ENCODE measurements around the gene FAM163A. TPM values are rescaled to one million over a fixed set of nuclear protein-coding genes. Genes with fewer than 3 reads are reported as not detected.

FAM163A gene
- total and polyA plus RNA-seq, 7 donors = 0.04 to 0.52 (median 0.08) TPM; not detected in 2

- Histone ChIP-seq H3K4me1 (no peaks in the 10 kb centered on the region), H3K9me3 (no peaks in the 10 kb centered on the region), H3K27ac (no peak overlapping the region), H3K36me3 (ENCODE audit: insufficient read depth in 1 of 2, low read depth in 1 of 2) (no peaks in the 10 kb centered on the region), H3K4me3 (no peak overlapping the region), H3K27me3 (ENCODE audit: insufficient read depth in 3 of 3, low read length in 2 of 3) (peaks cover 0 to 1% (median 0%) of the 10 kb centered on the region in 3 donors)
- DNase-seq (no peak), ATAC-seq (no peak)
- WGBS, 3 donors = 37 to 47% (median 43%) methylated on average over 4 of the region's 4 CpGs
- intact Hi-C loops (cut with DNase I) = no loop called here
- TF ChIP-seq, protein P1, sequence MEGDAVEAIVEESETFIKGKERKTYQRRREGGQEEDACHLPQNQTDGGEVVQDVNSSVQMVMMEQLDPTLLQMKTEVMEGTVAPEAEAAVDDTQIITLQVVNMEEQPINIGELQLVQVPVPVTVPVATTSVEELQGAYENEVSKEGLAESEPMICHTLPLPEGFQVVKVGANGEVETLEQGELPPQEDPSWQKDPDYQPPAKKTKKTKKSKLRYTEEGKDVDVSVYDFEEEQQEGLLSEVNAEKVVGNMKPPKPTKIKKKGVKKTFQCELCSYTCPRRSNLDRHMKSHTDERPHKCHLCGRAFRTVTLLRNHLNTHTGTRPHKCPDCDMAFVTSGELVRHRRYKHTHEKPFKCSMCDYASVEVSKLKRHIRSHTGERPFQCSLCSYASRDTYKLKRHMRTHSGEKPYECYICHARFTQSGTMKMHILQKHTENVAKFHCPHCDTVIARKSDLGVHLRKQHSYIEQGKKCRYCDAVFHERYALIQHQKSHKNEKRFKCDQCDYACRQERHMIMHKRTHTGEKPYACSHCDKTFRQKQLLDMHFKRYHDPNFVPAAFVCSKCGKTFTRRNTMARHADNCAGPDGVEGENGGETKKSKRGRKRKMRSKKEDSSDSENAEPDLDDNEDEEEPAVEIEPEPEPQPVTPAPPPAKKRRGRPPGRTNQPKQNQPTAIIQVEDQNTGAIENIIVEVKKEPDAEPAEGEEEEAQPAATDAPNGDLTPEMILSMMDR (IDR thresholded peaks at IDR 0.05) = no peak
Observed at GRCh38 chr1:179794669-179795068, 51.6 kb downstream of the FAM163A start.

DNA sequence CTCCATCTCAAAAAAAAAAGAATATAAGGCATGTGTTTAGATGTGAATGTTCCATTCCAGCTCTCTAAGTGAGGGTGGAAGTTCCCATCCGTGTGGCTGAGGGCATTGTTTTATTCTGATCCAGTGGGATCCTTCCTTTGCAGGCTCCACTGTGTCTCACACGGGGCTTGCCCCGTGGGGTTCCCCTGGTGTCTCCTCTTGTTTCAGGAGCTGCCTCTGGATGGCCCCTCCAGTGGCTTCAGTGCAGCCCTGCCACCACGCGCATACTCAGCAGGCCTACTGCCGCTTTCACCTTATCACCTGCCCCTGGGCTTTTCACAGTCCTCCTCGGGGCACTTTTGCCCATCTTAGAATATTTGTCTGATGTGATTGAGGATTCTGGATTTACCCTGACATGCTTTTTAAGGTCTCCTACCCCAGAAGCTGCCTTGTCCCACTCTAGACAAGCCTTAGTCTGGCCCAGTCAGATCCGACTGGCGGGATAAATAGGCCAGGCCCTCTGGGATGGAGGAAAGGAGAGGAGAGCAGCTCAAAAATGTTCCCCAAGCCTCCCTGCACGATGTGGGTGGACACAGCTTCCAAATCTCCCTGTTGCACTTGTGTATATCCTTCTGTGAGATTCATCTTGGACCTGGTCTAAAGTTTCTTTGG, 55.2 kb downstream of the FAM163A start:
- intact Hi-C loops (cut with DNase I) = no loop called here
- no peak overlapping the region for H3K27ac ChIP-seq
- TF ChIP-seq, protein P1 (IDR thresholded peaks at IDR 0.05) = no peak
- ATAC-seq (no peak), DNase-seq (no peak)
- no peak overlapping the region for H3K4me3 ChIP-seq
- H3K36me3 ChIP-seq (ENCODE audit: insufficient read depth in 1 of 2, low read depth in 1 of 2) = no peaks in the 10 kb centered on the region
- WGBS, 3 donors = 78 to 85% (median 83%) methylated on average over 10 of the region's 10 CpGs
- no peaks in the 10 kb centered on the region for H3K9me3 ChIP-seq
- H3K4me1 ChIP-seq = no peaks in the 10 kb centered on the region
- no peaks in the 10 kb centered on the region for H3K27me3 ChIP-seq (ENCODE audit: insufficient read depth in 3 of 3, low read length in 2 of 3)

DNA sequence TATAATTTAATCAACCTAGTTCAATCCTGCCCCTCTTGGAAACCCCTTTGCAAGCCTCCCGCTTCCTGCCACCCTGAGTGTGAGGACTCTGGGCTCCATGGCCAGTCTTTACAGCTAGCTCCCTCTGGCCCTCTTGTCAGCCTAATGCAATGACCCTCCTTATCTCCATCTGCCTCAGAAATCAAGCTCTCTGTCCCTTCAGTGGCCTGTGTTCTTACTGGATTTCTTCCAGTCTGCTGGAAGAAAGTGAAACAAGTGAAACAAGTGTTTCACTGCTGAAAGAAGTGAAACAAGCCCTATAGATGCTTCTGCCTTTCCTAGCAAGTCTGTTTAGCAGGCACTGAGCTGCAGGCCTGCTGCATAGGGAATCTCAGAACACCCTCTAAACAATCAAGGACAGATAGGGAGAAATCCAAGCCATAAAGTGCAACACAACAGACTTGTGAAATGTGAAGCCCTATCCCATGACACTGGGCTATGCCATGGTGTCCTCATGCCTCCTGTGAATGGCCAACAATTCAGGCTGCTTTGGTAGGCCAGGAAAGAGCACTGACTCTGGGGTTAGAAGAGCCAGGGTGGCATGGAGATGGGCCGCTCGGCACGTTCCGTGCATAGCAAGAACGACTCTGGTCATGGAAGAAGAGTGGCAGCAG, 55.9 kb downstream of the FAM163A start:
- 78 to 94% (median 89%) methylated on average over 6 of the region's 6 CpGs for WGBS, 3 donors
- ATAC-seq (no peak), DNase-seq (no peak)
- TF ChIP-seq, protein P1 (IDR thresholded peaks at IDR 0.05) = no peak
- no peaks in the 10 kb centered on the region for H3K36me3 ChIP-seq (ENCODE audit: insufficient read depth in 1 of 2, low read depth in 1 of 2)
- no peaks in the 10 kb centered on the region for H3K4me1 ChIP-seq
- H3K27me3 ChIP-seq (ENCODE audit: insufficient read depth in 3 of 3, low read length in 2 of 3) = no peaks in the 10 kb centered on the region
- no peak overlapping the region for H3K4me3 ChIP-seq
- H3K27ac ChIP-seq = no peak overlapping the region
- intact Hi-C loops (cut with DNase I) = no loop called here
- H3K9me3 ChIP-seq = no peaks in the 10 kb centered on the region

- TF ChIP-seq, protein P1 (IDR thresholded peaks at IDR 0.05) = no peak
- ATAC-seq (no peak), DNase-seq (no peak)
- Histone ChIP-seq H3K27ac (no peak overlapping the region), H3K27me3 (ENCODE audit: insufficient read depth in 3 of 3, low read length in 2 of 3) (no peaks in the 10 kb centered on the region), H3K4me3 (no peak overlapping the region), H3K9me3 (no peaks in the 10 kb centered on the region), H3K36me3 (ENCODE audit: insufficient read depth in 1 of 2, low read depth in 1 of 2) (no peaks in the 10 kb centered on the region), H3K4me1 (no peaks in the 10 kb centered on the region)
- WGBS, 3 donors = 87 to 92% (median 88%) methylated on average over 4 of the region's 4 CpGs
- intact Hi-C loops (cut with DNase I) = no loop called here
Observed at GRCh38 chr1:179800481-179800880, 57.4 kb downstream of the FAM163A start.
